Aorta (tissue), 5 donors: Measurements from ENCODE around the gene GNAI3. TPM values are rescaled to one million over a fixed set of nuclear protein-coding genes. Genes with fewer than 3 reads are reported as not detected.
A peak's percentile ranks its signal among the peaks of the same experiment; 100 is the strongest.
"Not testable (repeated sequence)": the region's sequence is repeated elsewhere in the genome, so short reads cannot be mapped to it uniquely, and the experiment has no call there.

Experiments
- ATAC-seq: fragments of 200-7000 bp; cut with Tn5 transposase; one replicate; pipeline ENCODE4 v1.9.1; 2022; ENCODE audit warnings: moderate library complexity; ENCODE audit not compliant: low FRiP score
- DNase-seq, 2 donors: peaks; one replicate each; pipeline ENCODE4 v3.0.0-alpha.2; 2020
- H3K27ac ChIP-seq, 2 donors: one replicate each; pipeline ENCODE4 v1.5.1; 2013; ENCODE audit warnings: low read length in 2 of 2, mild to moderate bottlenecking in 2 of 2, moderate library complexity in 2 of 2, control low read depth in 1 of 2, inconsistent platforms in 1 of 2, low read depth in 1 of 2
- H3K27me3 ChIP-seq, 2 donors: one replicate each; pipeline ENCODE4 v1.6.1; 2013; ENCODE audit warnings: control low read depth in 1 of 2, low read length in 1 of 2, mild to moderate bottlenecking in 1 of 2, moderate library complexity in 1 of 2; ENCODE audit not compliant: insufficient read depth in 2 of 2, control insufficient read depth in 1 of 2
- H3K36me3 ChIP-seq, 2 donors: one replicate each; pipeline ENCODE4 v1.6.1; 2013; ENCODE audit warnings: control low read depth in 1 of 2, low read length in 1 of 2, mild to moderate bottlenecking in 1 of 2; ENCODE audit not compliant: insufficient read depth in 2 of 2, control insufficient read depth in 1 of 2
- H3K4me1 ChIP-seq, 2 donors: one replicate each; pipeline ENCODE4 v1.6.1; 2013; ENCODE audit warnings: low read length in 2 of 2, control low read depth in 1 of 2, mild to moderate bottlenecking in 1 of 2, moderate library complexity in 1 of 2; ENCODE audit not compliant: insufficient read depth in 2 of 2, control insufficient read depth in 1 of 2
- H3K4me3 ChIP-seq, 2 donors: one replicate each; pipeline ENCODE4 v1.5.1; 2013; ENCODE audit warnings: low read length in 2 of 2, control low read depth in 1 of 2, mild to moderate bottlenecking in 1 of 2
- H3K9me3 ChIP-seq: one replicate; pipeline ENCODE4 v1.6.1; 2013; ENCODE audit warnings: mild to moderate bottlenecking, low read length; ENCODE audit not compliant: control insufficient read depth
- WGBS, 2 donors: extraction: QIAGEN DNeasy Blood & Tissue Kit; methylation state at CpG; one replicate each; pipeline ENCODE4 v1.1.7; 2013; 5-methylcytosine and 5-hydroxymethylcytosine counted together
- intact Hi-C, 2 donors: fragments of 100-400 bp; cut with DNase I; formaldehyde crosslinking; loops; one replicate each; pipeline versions ENCODE4 v1.14.2 to v1.15.0; 2022
- polyA plus RNA-seq, 2 donors: library from polyadenylated mRNA; stranded (reverse); fragments of 200-250 nt; gene quantifications; one replicate each; pipeline ENCODE4 v1.2.3, GENCODE V29; 2013
- total RNA-seq, 2 donors: library from RNA; stranded (reverse); fragmentation: NEBNext Ultra II Directional; extraction: Animal tissue kit (Norgen Biotek cat#: 25700); gene quantifications; one replicate each; pipeline ENCODE4 v1.2.1, GENCODE V29; 2021
- donor health status: healthy with polysubstance abuse.
- donor health status: Bipolar disorder and iron deficiency.
- donor health status: DM: no; HTN: no; CAD: no.
- donor health status: DM: no; HTN: no; CAD: no.
- donor health status: DM: yes; HTN: yes; CAD: no.

GNAI3 gene
- total and polyA plus RNA-seq, 4 donors = 3.0 to 8.2 (median 5.1) TPM

DNA sequence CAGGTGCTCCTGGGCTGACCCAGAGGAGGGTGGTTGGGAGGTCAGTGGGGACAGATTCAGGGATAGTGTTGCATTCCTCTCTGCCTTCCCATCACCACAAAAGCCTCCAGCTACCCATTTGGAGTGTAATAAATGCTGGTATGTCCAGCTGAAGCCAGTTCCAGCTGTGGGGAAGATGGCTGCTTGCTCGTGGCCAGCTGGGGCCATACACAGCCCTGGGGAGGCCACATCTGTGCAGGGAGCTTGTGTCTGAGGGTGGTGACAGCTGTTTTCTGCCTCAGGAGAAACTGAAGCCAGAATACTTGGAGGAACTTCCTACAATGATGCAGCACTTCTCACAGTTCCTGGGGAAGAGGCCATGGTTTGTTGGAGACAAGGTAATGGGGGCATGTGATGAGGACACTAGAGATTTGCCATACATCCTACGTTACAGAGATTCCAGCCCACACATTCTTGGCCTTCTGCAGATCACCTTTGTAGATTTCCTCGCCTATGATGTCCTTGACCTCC, 110.2 kb downstream of the GNAI3 start:
- no peak for ATAC-seq
- no peak overlapping the region for H3K4me3 ChIP-seq
- no peak overlapping the region for H3K27ac ChIP-seq
- no peaks in the 10 kb centered on the region for H3K27me3 ChIP-seq
- no peak for DNase-seq
- 55% methylated on average over 3 of the region's 3 CpGs for WGBS, 2 donors
- H3K36me3 ChIP-seq = no peaks in the 10 kb centered on the region
- intact Hi-C loops = no loop called here
- H3K9me3 ChIP-seq = no peaks in the 10 kb centered on the region
- no peaks in the 10 kb centered on the region for H3K4me1 ChIP-seq

- WGBS, 2 donors = 41 to 48% methylated on average over 2 of the region's 2 CpGs
- Histone ChIP-seq H3K4me1 (no peaks in the 10 kb centered on the region), H3K27me3 (no peaks in the 10 kb centered on the region), H3K36me3 (no peaks in the 10 kb centered on the region), H3K4me3 (no peak overlapping the region), H3K27ac (no peak overlapping the region), H3K9me3 (no peaks in the 10 kb centered on the region)
- intact Hi-C loops = no loop called here
- no peak for ATAC-seq
- no peak for DNase-seq
Observed at GRCh38 chr1:109659145-109659544, 110.7 kb downstream of the GNAI3 start.

DNA sequence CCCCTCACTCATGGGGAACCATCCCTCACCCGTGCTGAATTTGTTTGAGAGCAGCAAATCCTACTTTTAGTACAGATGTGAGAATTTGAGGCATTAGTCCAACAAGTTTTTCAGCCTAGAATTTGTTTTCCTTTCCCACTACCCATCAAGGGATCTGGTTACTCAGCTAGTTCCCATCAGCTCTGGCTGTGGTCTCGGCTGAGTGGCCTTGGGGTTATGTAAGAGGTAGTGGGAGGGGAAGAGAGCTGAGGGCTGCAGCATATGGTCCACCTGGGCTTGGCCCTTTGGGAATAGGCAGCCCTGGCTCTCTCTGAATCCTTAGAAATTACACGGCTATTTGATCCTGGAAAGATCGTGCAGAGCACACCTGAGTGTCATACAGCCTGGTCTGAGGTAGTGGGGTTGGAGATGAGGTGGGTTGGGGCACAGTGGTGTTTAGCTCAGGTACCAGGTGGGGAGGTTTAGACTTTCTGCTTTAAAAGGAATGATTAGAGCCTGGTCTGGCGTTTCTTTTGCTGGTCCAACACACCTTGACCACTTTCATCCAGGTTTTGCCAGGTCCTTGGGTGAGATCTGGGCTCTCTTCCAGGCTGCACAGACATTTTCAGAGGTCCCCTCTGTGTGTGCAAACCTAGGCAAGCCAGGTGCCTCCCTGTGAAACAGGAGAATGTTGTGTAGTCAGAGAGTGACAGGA, 111.7 kb downstream of the GNAI3 start:
- 79 to 84% methylated on average over 5 of the region's 5 CpGs for WGBS, 2 donors
- no peaks in the 10 kb centered on the region for H3K4me1 ChIP-seq
- intact Hi-C loops = no loop called here
- no peaks in the 10 kb centered on the region for H3K9me3 ChIP-seq
- no peaks in the 10 kb centered on the region for H3K27me3 ChIP-seq
- DNase-seq = no peak
- no peak for ATAC-seq
- H3K36me3 ChIP-seq = no peaks in the 10 kb centered on the region
- H3K4me3 ChIP-seq = no peak overlapping the region
- no peak overlapping the region for H3K27ac ChIP-seq

DNA sequence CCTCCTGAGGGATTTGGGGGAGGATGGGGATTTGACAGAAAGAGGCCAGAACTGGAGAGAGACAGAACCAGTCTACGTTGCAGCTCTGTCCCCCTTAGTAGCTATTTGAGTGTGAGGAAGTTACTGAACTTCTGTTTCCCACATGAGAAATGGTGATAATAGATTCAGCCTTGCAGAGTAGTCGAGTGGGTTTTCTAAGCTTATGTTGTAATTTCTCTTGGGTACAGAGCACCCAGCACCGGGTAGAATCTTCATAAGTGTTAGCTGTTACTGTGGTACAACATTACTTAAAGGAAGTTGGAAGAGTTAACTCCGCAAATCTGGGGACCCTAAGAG, 112.2 kb downstream of the GNAI3 start:
- ATAC-seq, H3K4me3 ChIP-seq, H3K36me3 ChIP-seq, intact Hi-C loops, H3K9me3 ChIP-seq, DNase-seq, H3K4me1 ChIP-seq, H3K27ac ChIP-seq, H3K27me3 ChIP-seq: not testable (repeated sequence)
- 72 to 83% methylated on average over 3 of the region's 4 CpGs for WGBS, 2 donors

- intact Hi-C loops = no loop called here
- H3K27me3 ChIP-seq = no peaks in the 10 kb centered on the region
- H3K36me3 ChIP-seq = no peaks in the 10 kb centered on the region
- DNase-seq (no peak), ATAC-seq (no peak)
- 88 to 90% methylated on average over 2 of the region's 2 CpGs for WGBS, 2 donors
- no peak overlapping the region for H3K4me3 ChIP-seq
- no peaks in the 10 kb centered on the region for H3K9me3 ChIP-seq
- H3K27ac ChIP-seq = no peak overlapping the region
- H3K4me1 ChIP-seq = no peaks in the 10 kb centered on the region
Observed at GRCh38 chr1:109661391-109661790, 113.0 kb downstream of the GNAI3 start.

GRCh38 chr1:109664671-109665070, 116.3 kb downstream of the GNAI3 start:
- DNase-seq (no peak), ATAC-seq (no peak)
- Histone ChIP-seq H3K9me3 (no peaks in the 10 kb centered on the region), H3K4me3 (no peak overlapping the region), H3K36me3 (no peaks in the 10 kb centered on the region), H3K27me3 (no peaks in the 10 kb centered on the region), H3K4me1 (no peaks in the 10 kb centered on the region), H3K27ac (no peak overlapping the region)
- intact Hi-C loops = no loop called here
- WGBS, 2 donors = 94 to 100% methylated on average over 1 of the region's 1 CpG

- peak; percentile 96 to 97 for DNase-seq
- 6% methylated on average over 19 to 22 of the region's 22 CpGs for WGBS, 2 donors
- ATAC-seq = peak; percentile 98
- H3K9me3 ChIP-seq = no peaks in the 10 kb centered on the region
- H3K4me1 ChIP-seq = no peaks in the 10 kb centered on the region
- H3K4me3 ChIP-seq = peak within 1 kb of the TSS; percentile 38 to 69
- no peak within 1 kb of the TSS for H3K27ac ChIP-seq
- intact Hi-C loops = loop anchor here in 1 of 2 donors (1.0 kb wide), 1 partner anchor 11 kb away; the partner anchor contains the start of gene GSTM4
- H3K27me3 ChIP-seq = no peaks in the 10 kb centered on the region
- no peaks in the 10 kb centered on the region for H3K36me3 ChIP-seq
Observed at GRCh38 chr1:109667452-109668122, 119.2 kb downstream of the GNAI3 start, which contains the start of gene GSTM2. GSTM2 (plus strand) TSS chr1:109668057; CDS start chr1:109668116, 59 bp downstream.
